Fibroblast of mammary gland (primary cell): ENCODE data around the gene GRIN2D.
"Not testable (repeated sequence)": the region's sequence is repeated elsewhere in the genome, so short reads cannot be mapped to it uniquely, and the experiment has no call there.

Experiments used
- DNase-seq: peaks from one replicate; pipeline ENCODE4 v3.0.0-alpha.2; 2010; ENCODE audit warnings: low read depth
- H3K4me3 ChIP-seq: 2 replicates; pipeline ENCODE4 v1.5.1; 2011; ENCODE audit warnings: low read depth, mild to moderate bottlenecking, low read length, moderate library complexity; ENCODE audit not compliant: control insufficient read depth
- CTCF ChIP-seq: conservative IDR thresholded peaks from 2 replicates; pipeline ENCODE4 v1.5.1; 2011; ENCODE audit warnings: low read depth, low read length, inconsistent platforms; ENCODE audit not compliant: control insufficient read depth, insufficient read depth

Gene GRIN2D

GRCh38 chr19:48391100-48392005 lies 2.1 kb upstream of the GRIN2D start, which contains the start of gene KDELR1:
KDELR1 (minus strand) TSS chr19:48391551; CDS start chr19:48391358, 193 bp downstream.
- H3K4me3 ChIP-seq, result peak within 1 kb of the TSS; percentile 78
- TF ChIP-seq CTCF, result peak; percentile 79
- peak; percentile 62 for DNase-seq

DNA sequence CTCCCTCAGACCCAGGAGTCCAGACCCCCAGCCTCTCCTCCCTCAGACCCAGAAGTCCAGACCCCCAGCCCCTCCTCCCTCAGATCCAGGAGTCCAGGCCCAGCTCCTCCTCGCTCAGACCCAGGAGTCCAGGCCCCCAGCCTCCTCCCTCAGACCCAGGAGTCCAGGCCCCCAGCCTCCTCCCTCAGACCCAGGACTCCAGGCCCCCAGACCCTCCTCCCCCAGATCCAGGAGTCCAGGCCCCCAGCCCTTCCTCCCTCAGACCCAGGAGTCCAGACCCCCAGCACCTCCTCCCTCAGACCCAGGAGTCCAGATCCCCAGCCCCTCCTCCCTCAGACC lies 1.5 kb upstream of the GRIN2D start:
- DNase-seq, H3K4me3 ChIP-seq: not testable (repeated sequence)

DNA sequence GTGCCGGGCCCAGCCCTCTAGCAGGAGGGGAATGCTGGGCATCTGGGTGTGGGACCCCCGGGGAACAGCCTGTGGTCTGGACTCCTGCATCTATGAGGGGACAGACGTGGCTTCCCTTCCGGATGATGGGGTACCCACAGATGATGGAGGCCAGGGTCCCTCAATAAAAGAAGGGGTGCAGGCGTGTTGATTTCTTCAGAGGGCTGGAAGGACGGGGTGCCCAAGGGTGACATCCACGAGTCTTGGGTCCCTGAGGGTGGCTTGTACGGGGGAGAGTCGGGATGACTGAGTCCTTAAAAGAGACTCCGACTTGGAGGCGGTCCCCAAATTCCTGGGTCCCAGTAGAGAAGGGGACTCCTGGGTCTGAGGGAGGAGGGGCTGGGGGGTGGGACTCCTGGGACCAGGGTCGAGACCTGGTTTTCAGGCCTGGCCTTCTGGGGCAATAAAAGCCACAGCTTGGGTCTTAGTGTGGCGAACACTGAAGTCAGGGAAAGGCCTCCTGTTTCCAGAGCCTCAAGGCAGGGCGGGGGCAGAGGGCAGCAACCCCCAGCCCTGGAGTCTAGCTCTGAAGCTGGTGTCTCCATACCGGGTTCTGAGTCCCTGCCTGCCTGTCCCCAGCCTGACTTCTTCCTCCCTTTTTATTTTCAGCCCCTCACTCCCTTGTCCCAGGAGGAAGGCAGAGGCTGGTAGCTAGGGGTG lies 459 bp upstream of the GRIN2D start:
- H3K4me3 ChIP-seq, result no peak overlapping the region
- TF ChIP-seq CTCF, result no peak
- no peak for DNase-seq

GRCh38 chr19:48394331-48395169 lies 1.1 kb downstream of the GRIN2D start:
- no peak for TF ChIP-seq CTCF
- DNase-seq, result no peak
- no peak overlapping the region for H3K4me3 ChIP-seq

GRCh38 chr19:48395170-48395455 lies 1.6 kb downstream of the GRIN2D start:
- TF ChIP-seq CTCF, result no peak
- no peak for DNase-seq
- H3K4me3 ChIP-seq, result no peak overlapping the region

DNA sequence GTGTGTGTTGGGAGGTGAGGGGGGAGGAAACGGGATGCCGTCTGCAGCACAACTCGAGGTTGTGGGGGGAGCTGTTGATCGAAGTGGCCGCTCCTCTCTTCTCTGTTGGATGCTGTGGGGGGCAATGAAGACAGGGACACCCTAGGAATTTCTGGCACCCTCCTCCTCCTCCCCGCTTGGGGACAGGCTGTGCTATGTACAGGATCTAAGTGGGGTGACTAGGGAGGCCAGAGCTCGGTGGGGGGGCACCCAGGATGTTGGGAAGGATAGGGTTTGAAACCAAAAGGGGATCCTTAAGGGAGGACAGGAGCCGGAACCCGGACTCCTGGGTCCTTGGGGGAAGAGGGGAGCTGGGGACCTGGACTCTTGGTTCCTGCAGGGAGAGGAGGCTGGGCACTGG lies 2.0 kb downstream of the GRIN2D start:
- DNase-seq, result no peak
- no peak overlapping the region for H3K4me3 ChIP-seq
- TF ChIP-seq CTCF, result no peak
